Articular chondrocyte of knee joint (primary cell): Measurements from ENCODE around the gene FMR1. TPM values are rescaled to one million over a fixed set of nuclear protein-coding genes. Genes with fewer than 3 reads are reported as not detected.

Source experiments
- small RNA-seq: library from RNA; depleted of rRNA; stranded (forward); fragments of <200 nt; gene quantifications from one replicate; pipeline ENCODE3, GENCODE V24; 2012
- total RNA-seq: library from RNA; depleted of rRNA; stranded (reverse); fragments of >200 nt; gene quantifications from 2 replicates; pipeline ENCODE4 v1.2.3, GENCODE V29; 2012

Gene FMR1
- 35.9 and 39.1 TPM in 2 replicates for total RNA-seq

GRCh38 chrX:147911192-147912022 lies at the start of gene FMR1:
Gene FMR1, plus strand, starts transcription at chrX:147911919. Its CDS starts 261 bp downstream, at chrX:147912180.

GRCh38 chrX:147981038-147981752 lies 69.5 kb downstream of the FMR1 start, which contains the start of gene FMR1NB:
Gene FMR1NB, plus strand, starts transcription at chrX:147981337. Its CDS starts 66 bp downstream, at chrX:147981403.

Small RNA genes lying within 50 kb of the gene (small RNA-seq; reads per million reads assigned to genes)
- not detected for gene RF02118

Other genes with a start within 250 kb of the FMR1 start
- not detected in 2 replicates for gene FMR1NB, start 69.4 kb downstream of the FMR1 start, total RNA-seq